Chondrocyte (in vitro differentiated cells): ENCODE measurements around the gene GABRG3. TPM values are rescaled to one million over a fixed set of nuclear protein-coding genes. Genes with fewer than 3 reads are reported as not detected.

Source experiments
- DNase-seq: peaks from one replicate; pipeline ENCODE4 v3.0.0; 2021; ENCODE audit warnings: mixed read lengths, low spot score
- H3K27ac Mint-ChIP-seq: one replicate; pipeline ENCODE4 v1.8.0; 2021; ENCODE audit warnings: mild to moderate bottlenecking, moderate library complexity, mixed read lengths; ENCODE audit not compliant: unreplicated experiment
- H3K27me3 Mint-ChIP-seq: 2 replicates; pipeline ENCODE4 v1.8.0; 2021; ENCODE audit warnings: low read depth, mixed read lengths
- H3K36me3 Mint-ChIP-seq: 2 replicates; pipeline ENCODE4 v1.8.0; 2021; ENCODE audit warnings: low read depth, mixed read lengths
- H3K4me1 Mint-ChIP-seq: 2 replicates; pipeline ENCODE4 v1.8.0; 2021; ENCODE audit warnings: low read depth, mild to moderate bottlenecking, mixed read lengths
- H3K4me3 Mint-ChIP-seq: one replicate; pipeline ENCODE4 v1.8.0; 2021; ENCODE audit warnings: mild to moderate bottlenecking, moderate library complexity, mixed read lengths; ENCODE audit not compliant: unreplicated experiment
- H3K9me3 Mint-ChIP-seq: 2 replicates; pipeline ENCODE4 v1.8.0; 2021; ENCODE audit warnings: low read depth, mixed read lengths
- CTCF ChIP-seq: fragments of 200-600 bp; sonication (generic); IDR thresholded peaks from 2 replicates; pipeline ENCODE4 v1.5.0; 2021; ENCODE audit warnings: antibody characterized with exemption, mild to moderate bottlenecking, moderate library complexity
- total RNA-seq: library from RNA; stranded (reverse); gene quantifications from 3 replicates; pipeline ENCODE4 v1.2.1, GENCODE V29; 2021

GABRG3 gene
- total RNA-seq, 1 donor from 2014 or later: not detected

GRCh38 chr15:27481768-27482167 is 510.8 kb downstream of the GABRG3 start:
- no peak for TF ChIP-seq CTCF
- Mint-ChIP-seq H3K9me3 (no peaks in the 10 kb centered on the region), H3K36me3 (no peaks in the 10 kb centered on the region), H3K27ac (no peak overlapping the region), H3K4me3 (no peak overlapping the region), H3K4me1 (peaks cover 5% of the 10 kb centered on the region), H3K27me3 (no peaks in the 10 kb centered on the region)
- DNase-seq: no peak

DNA sequence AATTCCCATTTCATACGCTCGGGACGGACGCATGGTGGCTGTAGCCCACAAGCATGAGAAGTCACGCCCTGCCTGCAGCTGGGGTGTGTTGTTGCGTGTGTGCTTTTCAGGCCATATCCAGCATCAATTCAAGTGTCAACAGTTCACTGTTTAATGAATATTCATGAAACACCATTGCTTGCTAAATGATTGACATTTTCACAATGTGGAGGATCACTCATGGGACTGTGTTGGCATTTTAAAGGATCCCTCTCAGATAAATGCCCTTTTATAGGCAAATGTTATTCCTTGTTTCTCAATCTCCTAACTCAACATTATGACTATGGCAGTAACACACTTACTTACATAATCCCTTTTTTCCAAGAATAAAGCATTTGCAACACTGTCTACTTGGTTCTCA is 511.3 kb downstream of the GABRG3 start:
- DNase-seq: no peak
- Mint-ChIP-seq H3K4me1 (peaks cover 9% of the 10 kb centered on the region), H3K27me3 (no peaks in the 10 kb centered on the region), H3K4me3 (no peak overlapping the region), H3K9me3 (no peaks in the 10 kb centered on the region), H3K36me3 (no peaks in the 10 kb centered on the region), H3K27ac (no peak overlapping the region)
- no peak for TF ChIP-seq CTCF

DNA sequence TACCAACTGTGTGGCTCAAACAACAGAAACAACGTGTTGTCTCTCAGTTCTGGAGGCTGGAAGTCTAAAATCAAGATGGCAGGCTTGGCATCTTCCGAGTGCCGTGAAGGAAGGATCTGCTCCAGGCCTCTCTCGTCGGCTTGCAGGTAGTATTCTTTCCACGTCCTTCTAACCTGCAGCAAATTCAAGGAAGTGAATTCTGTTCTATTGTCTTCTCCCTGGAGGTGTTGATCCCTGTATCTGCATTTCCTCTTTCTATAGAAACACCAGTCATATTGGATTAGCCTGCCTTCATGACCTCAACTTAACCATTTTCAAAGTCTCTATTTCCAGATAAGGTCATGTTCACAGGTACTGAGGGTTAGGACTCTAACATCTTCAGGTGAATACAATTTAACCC is 512.1 kb downstream of the GABRG3 start:
- TF ChIP-seq CTCF: no peak
- no peak overlapping the region for H3K4me3 Mint-ChIP-seq
- DNase-seq: no peak
- no peaks in the 10 kb centered on the region for H3K27me3 Mint-ChIP-seq
- no peaks in the 10 kb centered on the region for H3K36me3 Mint-ChIP-seq
- H3K9me3 Mint-ChIP-seq: no peaks in the 10 kb centered on the region
- H3K27ac Mint-ChIP-seq: no peak overlapping the region
- peaks cover 14% of the 10 kb centered on the region for H3K4me1 Mint-ChIP-seq

GRCh38 chr15:27485265-27485664 is 514.3 kb downstream of the GABRG3 start:
- peaks cover 14% of the 10 kb centered on the region for H3K4me1 Mint-ChIP-seq
- no peak overlapping the region for H3K4me3 Mint-ChIP-seq
- TF ChIP-seq CTCF: no peak
- no peak for DNase-seq
- H3K27me3 Mint-ChIP-seq: no peaks in the 10 kb centered on the region
- peaks cover 3% of the 10 kb centered on the region for H3K9me3 Mint-ChIP-seq
- no peaks in the 10 kb centered on the region for H3K36me3 Mint-ChIP-seq
- H3K27ac Mint-ChIP-seq: no peak overlapping the region

DNA sequence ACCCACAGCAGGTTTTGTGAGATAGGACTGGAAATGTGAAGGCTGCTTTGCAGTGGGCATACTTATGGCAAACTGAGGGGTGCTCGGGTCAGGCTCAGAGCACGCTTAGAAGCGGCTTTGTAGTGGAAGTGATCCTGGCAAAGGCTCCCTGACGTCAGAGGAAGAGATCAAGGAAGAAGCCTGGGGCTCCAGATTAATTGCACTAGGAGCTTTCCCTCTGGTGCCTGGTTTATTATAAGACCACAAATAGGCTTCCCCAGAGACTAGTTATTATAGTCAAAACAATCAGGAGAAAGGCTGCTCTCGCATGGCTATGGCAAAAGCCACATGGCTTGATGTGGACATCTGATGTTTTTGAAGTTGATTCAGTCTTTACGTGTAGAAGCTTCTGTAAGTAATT is 515.1 kb downstream of the GABRG3 start:
- Mint-ChIP-seq H3K4me3 (no peak overlapping the region), H3K9me3 (peaks cover 3% of the 10 kb centered on the region), H3K27me3 (no peaks in the 10 kb centered on the region), H3K27ac (no peak overlapping the region), H3K36me3 (no peaks in the 10 kb centered on the region), H3K4me1 (peaks cover 14% of the 10 kb centered on the region)
- DNase-seq: no peak
- TF ChIP-seq CTCF: no peak
